Adrenal gland (tissue), 5 donors: Measurements from ENCODE around the gene PTPRC.

Experiments
- CTCF ChIP-seq, 6 experiments: fragments of 450-650 bp in 4 of 6; fragments of 200-600 bp in 2 of 6; sonication (generic) in 1 of 6; IDR thresholded peaks; 1 replicate in 5 of 6; 2 replicates in 1 of 6; pipeline versions ENCODE4 v1.5.1 to v1.8.0; 2016 to 2021; ENCODE audit warnings: antibody characterized with exemption in 6 of 6, mild to moderate bottlenecking in 2 of 6, moderate library complexity in 1 of 6
- POLR2A ChIP-seq, 2 donors: fragments of 450-650 bp; IDR thresholded peaks; one replicate each; pipeline ENCODE4 v1.6.1; 2017; ENCODE audit warnings: antibody characterized with exemption in 2 of 2, mild to moderate bottlenecking in 2 of 2, moderate library complexity in 1 of 2
- donor health status: DM: no; HTN: no; CAD: no.

- no peak for TF ChIP-seq POLR2A (IDR thresholded peaks at IDR 0.05)
- no peak for TF ChIP-seq CTCF (IDR thresholded peaks at IDR 0.05)
These were observed 74.2 kb downstream of the PTPRC start for GRCh38 chr1:198713081-198713480.
